Endothelial cell (in vitro differentiated cells): ENCODE data around the gene FHOD3. TPM values are rescaled to one million over a fixed set of nuclear protein-coding genes. Genes with fewer than 3 reads are reported as not detected.

Experiments used
- DNase-seq: peaks from one replicate; pipeline ENCODE4 v3.0.0; 2021; ENCODE audit warnings: low spot score
- H3K27ac Mint-ChIP-seq: one replicate; pipeline ENCODE4 v1.8.0; 2021; ENCODE audit warnings: mixed read lengths, inconsistent platforms; ENCODE audit not compliant: unreplicated experiment
- H3K27me3 Mint-ChIP-seq: one replicate; pipeline ENCODE4 v1.8.0; 2021; ENCODE audit warnings: mild to moderate bottlenecking, moderate library complexity, mixed read lengths, inconsistent platforms; ENCODE audit not compliant: unreplicated experiment
- H3K36me3 Mint-ChIP-seq: one replicate; pipeline ENCODE4 v1.8.0; 2021; ENCODE audit warnings: mild to moderate bottlenecking, low read depth, mixed read lengths, inconsistent platforms; ENCODE audit not compliant: unreplicated experiment
- H3K4me1 Mint-ChIP-seq: one replicate; pipeline ENCODE4 v1.8.0; 2021; ENCODE audit warnings: mild to moderate bottlenecking, mixed read lengths, inconsistent platforms; ENCODE audit not compliant: unreplicated experiment
- H3K4me3 Mint-ChIP-seq: one replicate; pipeline ENCODE4 v1.8.0; 2021; ENCODE audit warnings: mild to moderate bottlenecking, mixed read lengths, inconsistent platforms; ENCODE audit not compliant: unreplicated experiment
- H3K9me3 Mint-ChIP-seq: one replicate; pipeline ENCODE4 v1.8.0; 2021; ENCODE audit warnings: mixed read lengths, inconsistent platforms; ENCODE audit not compliant: unreplicated experiment
- CTCF ChIP-seq: fragments of 200-600 bp; sonication (generic); IDR thresholded peaks from one replicate; pipeline ENCODE4 v1.5.0; 2021; ENCODE audit warnings: antibody characterized with exemption; ENCODE audit not compliant: unreplicated experiment
- total RNA-seq: library from RNA; stranded (reverse); fragmentation: NEBNext Ultra II Directional; extraction: Animal tissue kit (Norgen Biotek cat#: 25700); gene quantifications from one replicate; pipeline ENCODE4 v1.2.1, GENCODE V29; 2021; ENCODE audit not compliant: unreplicated experiment

FHOD3 gene
- total RNA-seq, 1 donor from 2014 or later = 0.67 TPM

DNA sequence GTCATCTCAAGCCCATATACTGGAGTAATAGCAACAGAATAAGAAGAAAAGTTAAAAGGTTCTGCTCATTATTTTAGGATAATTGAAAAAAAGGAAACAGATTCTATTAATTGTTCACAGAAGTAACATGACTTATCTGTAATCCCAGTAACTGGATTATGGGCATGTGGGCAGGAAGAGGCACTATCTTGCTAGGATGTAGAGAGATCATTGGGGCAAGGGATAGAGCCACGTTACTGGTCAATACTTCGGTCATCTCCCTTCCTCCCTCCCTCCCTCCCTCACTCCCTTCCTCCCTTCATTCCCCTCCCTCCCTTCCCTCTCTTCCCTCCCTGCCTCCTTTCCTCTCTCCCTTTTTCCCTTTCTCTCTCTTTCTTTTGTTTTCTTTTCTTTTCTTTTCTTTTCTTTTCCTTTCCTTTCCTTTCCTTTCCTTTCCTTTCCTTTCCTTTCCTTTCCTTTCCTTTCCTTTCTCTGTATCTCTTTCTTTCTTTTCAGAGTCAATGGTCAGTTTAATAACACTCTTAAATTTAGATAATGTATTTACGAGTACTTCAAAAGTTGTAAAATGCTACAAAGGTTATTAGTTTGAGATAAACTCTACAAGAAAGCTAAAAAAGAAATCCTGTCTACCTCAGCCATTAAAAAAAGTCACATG is 82.8 kb downstream of the FHOD3 start:
- TF ChIP-seq CTCF = no peak
- H3K27me3 Mint-ChIP-seq = peaks cover 5% of the 10 kb centered on the region
- no peaks in the 10 kb centered on the region for H3K9me3 Mint-ChIP-seq
- no peaks in the 10 kb centered on the region for H3K36me3 Mint-ChIP-seq
- no peak for DNase-seq
- no peak overlapping the region for H3K4me3 Mint-ChIP-seq
- H3K4me1 Mint-ChIP-seq = peaks cover 5% of the 10 kb centered on the region
- H3K27ac Mint-ChIP-seq = no peak overlapping the region

DNA sequence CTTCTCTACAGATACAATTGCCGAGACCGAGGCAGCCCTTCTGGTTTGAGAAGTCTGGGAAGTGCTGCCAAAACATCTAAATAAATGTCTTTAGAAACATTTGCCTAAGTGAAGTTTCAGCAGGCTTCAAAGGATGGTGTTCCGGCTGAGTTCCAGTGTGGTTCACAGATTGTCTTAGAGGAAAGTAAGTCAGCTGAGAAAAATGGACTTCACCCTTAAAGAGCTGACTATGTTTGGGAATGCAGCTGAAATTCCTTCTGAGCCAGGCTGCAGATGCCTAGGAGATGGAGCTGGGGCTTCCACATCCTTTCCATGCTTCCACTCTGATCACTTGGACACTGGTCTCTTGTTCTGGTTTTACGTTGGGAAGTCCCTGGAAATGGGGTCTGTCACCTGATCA is 83.6 kb downstream of the FHOD3 start:
- Mint-ChIP-seq H3K4me3 (no peak overlapping the region), H3K4me1 (peaks cover 5% of the 10 kb centered on the region), H3K9me3 (no peaks in the 10 kb centered on the region), H3K27me3 (peaks cover 5% of the 10 kb centered on the region), H3K27ac (no peak overlapping the region), H3K36me3 (no peaks in the 10 kb centered on the region)
- no peak for DNase-seq
- TF ChIP-seq CTCF = no peak

- no peaks in the 10 kb centered on the region for H3K9me3 Mint-ChIP-seq
- no peak for DNase-seq
- no peak overlapping the region for H3K27ac Mint-ChIP-seq
- peaks cover 2% of the 10 kb centered on the region for H3K27me3 Mint-ChIP-seq
- H3K36me3 Mint-ChIP-seq = no peaks in the 10 kb centered on the region
- TF ChIP-seq CTCF = no peak
- H3K4me1 Mint-ChIP-seq = peaks cover 5% of the 10 kb centered on the region
- no peak overlapping the region for H3K4me3 Mint-ChIP-seq
Measured at GRCh38 chr18:36382854-36383253, 85.3 kb downstream of the FHOD3 start.

DNA sequence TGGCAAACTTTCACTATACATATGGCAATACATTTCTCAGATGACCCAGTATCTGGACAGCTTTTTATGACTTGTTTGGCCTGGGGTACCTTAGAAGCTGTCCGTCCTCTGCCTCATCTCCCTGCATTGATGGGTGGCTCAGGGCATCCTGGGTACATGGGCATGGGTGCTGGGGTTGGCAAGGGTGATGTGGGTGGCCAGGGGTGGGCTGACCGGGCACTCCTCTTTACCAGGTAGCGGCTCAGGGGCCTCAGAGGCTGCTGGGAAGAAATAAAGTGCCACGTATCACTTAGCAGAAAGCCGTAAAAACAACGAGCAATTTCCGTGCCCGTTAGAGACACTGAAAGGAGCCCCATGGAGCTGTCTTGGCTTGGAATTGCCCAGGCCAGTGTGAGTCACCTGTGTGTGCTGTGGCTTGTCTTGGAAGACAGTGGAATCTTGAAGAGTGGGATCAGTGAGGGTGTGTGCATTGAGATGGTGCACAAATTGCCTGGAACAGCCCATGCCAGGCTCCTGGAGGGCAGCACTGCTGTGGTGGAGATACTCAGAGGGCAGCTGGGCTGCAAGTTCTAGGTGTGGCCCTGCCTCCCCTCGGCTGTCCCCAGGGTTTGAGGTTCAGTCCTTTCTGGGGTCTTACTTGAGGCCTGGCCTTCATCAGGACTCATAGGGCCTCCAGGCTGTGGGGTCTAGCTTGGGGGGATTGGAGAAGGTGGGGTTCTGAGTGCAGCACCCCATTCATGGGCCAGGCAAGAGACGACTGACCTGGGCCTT is 88.8 kb downstream of the FHOD3 start:
- TF ChIP-seq CTCF = no peak
- H3K27me3 Mint-ChIP-seq = peaks cover 1% of the 10 kb centered on the region
- H3K4me3 Mint-ChIP-seq = no peak overlapping the region
- H3K27ac Mint-ChIP-seq = no peak overlapping the region
- no peaks in the 10 kb centered on the region for H3K9me3 Mint-ChIP-seq
- no peaks in the 10 kb centered on the region for H3K36me3 Mint-ChIP-seq
- DNase-seq = no peak
- H3K4me1 Mint-ChIP-seq = peaks cover 9% of the 10 kb centered on the region

DNA sequence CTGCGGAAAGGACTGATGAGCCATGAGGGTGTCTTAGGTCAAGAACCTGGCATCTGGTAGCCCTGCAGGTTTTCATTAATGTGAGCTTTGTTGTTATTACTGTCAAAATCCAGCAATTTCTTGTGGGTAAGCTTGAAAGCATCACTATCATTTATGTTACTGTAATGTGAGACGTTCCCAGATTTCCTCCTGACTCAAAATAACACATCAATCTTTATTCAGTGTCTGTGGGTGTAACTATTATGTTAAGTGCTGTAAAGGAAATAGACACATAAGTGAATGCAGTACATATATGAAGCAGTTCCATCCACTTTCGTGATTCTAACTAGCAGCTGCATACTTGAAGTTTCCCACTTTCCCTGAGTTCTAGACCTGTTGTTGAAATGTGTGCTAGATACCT is 89.8 kb downstream of the FHOD3 start:
- DNase-seq = no peak
- H3K9me3 Mint-ChIP-seq = no peaks in the 10 kb centered on the region
- no peak overlapping the region for H3K4me3 Mint-ChIP-seq
- no peak overlapping the region for H3K27ac Mint-ChIP-seq
- TF ChIP-seq CTCF = no peak
- H3K36me3 Mint-ChIP-seq = no peaks in the 10 kb centered on the region
- H3K27me3 Mint-ChIP-seq = peaks cover 1% of the 10 kb centered on the region
- H3K4me1 Mint-ChIP-seq = peaks cover 9% of the 10 kb centered on the region
